Brain pericyte (primary cell): Measurements from ENCODE around the gene CCDC120.

ENCODE experiments used
- DNase-seq: peaks from one replicate; pipeline ENCODE4 v3.0.0-alpha.2; 2012; ENCODE audit warnings: low read depth, low spot score

CCDC120 gene, protein sequence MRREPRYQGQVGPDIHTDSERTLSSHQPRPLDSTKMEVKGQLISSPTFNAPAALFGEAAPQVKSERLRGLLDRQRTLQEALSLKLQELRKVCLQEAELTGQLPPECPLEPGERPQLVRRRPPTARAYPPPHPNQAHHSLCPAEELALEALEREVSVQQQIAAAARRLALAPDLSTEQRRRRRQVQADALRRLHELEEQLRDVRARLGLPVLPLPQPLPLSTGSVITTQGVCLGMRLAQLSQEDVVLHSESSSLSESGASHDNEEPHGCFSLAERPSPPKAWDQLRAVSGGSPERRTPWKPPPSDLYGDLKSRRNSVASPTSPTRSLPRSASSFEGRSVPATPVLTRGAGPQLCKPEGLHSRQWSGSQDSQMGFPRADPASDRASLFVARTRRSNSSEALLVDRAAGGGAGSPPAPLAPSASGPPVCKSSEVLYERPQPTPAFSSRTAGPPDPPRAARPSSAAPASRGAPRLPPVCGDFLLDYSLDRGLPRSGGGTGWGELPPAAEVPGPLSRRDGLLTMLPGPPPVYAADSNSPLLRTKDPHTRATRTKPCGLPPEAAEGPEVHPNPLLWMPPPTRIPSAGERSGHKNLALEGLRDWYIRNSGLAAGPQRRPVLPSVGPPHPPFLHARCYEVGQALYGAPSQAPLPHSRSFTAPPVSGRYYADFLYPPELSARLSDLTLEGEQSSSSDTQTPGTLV

DNA sequence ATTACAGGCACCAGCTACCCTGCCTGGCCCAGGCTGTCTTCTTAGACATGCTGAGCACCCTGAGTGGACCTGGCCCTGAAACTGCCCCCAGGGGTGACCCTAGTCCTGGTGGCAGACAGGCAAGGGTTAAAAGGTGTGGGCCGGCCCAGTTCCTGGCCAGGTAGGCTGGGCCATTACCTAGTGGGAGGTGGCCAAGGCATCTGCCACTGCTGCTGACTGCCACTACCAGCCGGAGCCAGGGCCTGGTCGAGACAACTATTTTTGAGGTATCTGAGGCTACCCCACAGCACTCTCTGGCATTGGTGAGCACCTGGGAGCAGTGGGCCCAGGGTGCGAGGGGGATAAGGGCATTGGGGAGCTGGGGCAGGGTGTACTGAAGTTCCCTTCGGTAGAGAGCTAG, at the start of gene CCDC120:
TSS of gene CCDC120 (plus strand) at position 206 of the 400 bp plus-strand sequence. CDS start 3,043 bp downstream, outside the sequence.
- no peak for DNase-seq

DNA sequence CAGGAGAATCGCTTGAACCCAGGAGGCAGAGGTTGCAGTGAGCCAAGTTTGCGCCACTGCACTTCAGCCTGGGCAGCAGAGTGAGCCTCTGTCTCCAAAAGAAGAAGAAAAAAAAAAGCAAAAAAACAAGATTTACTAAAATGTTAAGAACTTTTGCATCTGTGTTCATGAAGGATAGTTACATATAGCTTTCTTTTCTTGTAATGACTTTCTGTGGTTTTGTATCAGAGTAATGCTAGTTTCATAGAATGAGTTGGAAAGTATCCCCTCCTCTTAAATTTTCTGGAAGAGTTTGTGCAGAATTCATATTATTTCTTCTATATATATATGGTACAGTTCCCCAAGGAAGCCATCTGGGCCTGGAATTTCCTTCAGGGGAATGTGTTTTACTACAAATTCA, 39.7 kb upstream of the CCDC120 start:
- DNase-seq: no peak

DNA sequence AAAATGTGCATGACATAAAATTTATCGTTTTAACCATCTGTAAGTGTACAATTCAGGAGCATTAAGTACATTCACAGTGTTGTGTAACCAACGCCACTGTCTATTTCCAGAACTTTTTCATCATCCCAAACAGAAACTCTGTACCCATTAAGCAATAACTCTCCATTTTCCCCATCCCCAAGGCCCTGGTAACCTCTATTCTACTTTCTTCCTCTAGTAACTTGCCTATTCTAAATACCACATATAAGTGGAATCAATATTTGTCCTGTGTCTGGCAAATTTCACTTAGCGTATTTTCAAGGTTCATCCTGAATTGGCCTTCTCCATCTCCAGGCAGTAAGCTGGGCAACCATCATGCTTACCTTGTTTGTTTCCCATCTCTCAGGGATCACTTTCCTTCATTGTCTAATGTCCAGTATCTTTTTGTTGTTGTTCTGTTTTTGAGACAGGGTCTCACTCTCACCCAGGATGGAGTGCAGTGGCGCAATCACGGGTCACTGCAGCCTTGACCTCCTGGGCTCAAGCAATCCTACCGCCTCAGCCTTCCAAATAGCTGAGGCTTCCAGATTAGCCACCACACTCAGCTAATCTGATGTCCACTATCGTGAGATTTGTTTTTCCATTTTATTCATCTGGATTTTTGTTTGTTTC, 39.1 kb upstream of the CCDC120 start:
- DNase-seq: no peak

DNA sequence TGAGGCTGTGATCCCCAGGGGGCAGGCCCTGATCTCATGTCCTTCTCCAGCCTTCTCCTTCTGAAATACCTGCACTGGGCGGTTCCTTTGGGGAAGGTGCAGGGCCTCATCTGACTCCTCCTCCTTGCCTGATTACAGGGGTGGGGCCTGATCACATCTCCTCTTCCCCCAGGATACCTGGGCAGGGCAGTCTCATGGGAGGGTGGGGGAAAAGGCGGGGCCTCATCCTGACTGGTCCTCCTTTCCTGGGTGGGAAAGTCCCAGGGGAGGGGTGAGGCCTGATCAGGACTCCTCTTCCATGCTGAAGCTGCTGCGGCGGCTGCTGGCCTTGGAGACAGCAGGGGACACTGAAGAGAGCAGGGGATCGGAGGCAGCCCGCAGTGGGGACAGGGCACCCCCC, 28.9 kb upstream of the CCDC120 start:
- no peak for DNase-seq

DNA sequence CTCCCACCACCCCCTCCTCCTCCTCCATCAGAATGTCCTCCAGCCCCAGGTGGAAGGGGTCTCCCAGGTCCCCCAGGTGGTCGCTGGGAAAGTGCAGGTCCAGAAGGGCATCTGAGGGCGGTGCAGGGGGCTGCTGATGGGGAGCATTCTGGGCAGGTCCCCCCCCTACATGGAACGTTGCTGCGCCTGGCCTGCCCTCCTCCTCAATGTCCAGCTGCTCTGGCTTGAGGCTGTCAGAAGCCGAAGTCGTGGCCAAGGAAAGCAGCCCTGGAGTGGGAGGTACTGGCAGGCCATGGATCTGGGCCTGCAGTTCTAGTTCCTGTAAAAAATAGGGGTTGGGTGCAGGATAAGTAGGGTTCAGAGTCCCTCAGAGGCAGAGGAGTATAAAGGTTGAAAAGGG, 28.5 kb upstream of the CCDC120 start:
- DNase-seq: no peak

DNA sequence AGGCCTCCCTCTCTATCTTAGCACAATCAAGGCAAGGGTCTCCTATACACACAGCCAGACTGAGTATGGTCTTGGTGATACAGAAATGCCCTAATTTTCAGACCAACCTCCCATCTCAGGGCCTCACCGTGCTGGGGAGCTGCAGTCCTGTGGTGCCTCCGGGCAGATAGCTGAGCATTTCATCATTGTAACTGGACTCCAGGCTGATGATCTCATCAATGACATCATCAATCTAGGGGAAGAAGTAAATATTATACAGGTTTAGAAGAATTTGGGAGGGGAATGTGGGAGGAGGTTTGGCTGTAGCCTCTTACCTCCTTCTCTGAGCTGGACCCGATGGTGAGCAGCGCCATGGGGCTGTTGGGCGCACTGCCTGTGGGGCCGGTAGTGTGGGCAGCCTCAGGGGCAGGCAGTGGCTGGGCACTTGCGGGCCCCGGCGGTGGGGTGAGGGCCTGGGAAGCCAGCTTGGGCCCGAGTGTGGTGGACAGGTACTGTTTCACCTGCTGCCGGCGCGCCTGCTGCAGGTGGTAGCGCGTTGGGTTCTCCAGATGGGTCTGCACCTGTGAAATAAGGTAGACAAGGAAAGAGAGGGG, 20.8 kb upstream of the CCDC120 start:
- no peak for DNase-seq

DNA sequence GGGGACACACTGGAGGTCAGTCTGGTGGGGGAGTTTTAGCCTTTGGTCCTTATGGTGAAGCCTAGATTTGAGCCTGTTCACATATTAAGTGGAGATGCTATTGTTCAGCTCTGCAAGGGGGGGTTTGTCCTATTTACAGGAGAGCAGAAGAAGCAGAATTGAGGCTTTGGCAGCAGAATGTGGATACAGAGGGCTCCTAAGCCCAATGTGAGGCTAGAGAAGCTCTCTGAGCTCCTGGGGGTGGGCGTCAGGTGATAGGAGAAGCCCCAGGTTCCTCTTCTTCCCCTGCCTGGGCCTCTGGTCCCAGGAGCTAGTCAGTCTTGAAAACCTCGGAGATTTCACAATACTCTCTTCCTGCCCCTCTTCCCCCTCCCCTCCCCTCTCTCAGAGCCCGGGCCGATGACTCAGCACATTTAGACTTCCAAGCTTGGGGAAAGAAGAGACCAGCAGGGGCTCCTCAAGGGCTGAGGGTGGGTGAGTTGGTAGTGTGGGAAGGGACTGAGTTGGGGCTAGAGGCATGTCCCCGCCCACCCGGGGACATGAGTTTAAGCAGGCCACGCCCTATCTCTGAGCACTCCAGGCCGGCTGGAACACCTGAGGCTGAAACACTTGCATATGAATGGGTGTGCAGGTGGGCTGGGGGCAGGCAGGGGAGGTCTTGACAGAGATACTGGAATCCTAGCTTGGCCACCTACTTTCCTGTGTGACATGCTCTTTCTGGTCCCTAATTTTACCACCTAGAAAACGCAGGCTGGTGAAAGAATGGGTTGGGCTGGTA, 19.0 kb upstream of the CCDC120 start:
- peak; percentile 79 for DNase-seq

DNA sequence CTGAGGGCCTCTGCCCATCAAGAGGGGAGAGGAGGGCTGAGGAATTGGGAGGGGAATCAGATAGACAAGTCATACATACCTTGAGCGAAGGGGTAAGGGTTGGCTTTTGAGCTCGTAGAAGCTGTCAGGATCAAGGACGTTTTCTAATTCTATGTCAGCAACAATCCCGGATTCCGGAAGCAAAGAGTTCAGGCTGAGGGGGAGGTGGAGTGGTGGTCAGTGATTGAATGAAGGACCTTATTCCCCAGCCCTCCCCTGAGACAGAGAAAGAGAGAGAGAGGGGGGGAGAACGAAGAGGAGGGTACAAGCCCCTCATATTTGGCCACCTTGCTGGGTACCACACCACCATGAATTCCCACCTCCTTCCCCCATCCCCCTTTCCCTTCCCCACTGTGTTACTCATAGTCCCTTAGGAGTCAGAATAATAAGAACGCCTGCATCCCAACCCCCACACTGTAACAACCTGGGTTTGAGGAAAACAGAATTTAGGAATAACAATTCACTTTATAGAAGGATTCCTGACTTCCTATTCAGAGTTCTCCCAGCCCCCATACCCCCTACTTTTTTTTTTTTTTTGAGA, 18.3 kb upstream of the CCDC120 start:
- no peak for DNase-seq

DNA sequence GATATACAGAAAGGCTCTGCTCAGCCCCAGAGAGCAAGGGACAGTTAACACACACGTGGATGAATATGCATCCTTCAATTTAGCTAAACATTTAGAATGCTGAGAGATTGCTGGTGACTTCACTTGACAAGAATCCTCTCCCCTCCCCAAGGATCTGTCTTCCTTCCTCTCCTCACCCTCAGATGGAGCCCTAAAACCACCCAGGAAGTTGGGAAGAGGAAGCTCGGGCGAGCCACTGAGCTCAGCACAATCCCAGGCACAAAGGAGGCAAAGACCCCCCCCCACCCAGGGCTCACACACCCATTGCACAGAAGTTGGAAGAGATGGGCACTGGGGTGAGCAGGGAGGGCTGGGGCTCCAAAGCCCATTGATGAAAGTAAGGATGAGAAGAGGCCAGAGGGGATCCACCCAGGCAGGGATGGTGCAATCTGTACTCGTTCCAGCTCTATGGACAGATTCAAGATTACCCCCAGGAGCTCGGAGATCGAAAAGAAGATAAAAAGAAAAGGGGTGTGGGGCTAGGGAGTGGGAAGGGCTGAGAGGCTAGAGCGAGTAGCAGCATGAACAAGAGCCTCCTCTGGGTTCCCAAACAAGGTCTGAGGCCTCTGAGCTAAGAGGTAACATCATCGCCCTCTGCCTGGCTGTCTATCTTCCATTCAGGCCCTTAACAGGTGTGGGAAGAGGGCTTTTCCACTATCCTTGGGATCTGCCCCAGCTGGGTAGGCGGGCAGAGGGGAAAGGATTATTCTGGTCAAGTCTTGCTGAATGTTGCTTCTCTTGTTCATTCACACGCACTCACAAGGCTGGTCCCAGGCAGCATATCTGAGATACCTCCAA, 16.8 kb upstream of the CCDC120 start:
- no peak for DNase-seq

DNA sequence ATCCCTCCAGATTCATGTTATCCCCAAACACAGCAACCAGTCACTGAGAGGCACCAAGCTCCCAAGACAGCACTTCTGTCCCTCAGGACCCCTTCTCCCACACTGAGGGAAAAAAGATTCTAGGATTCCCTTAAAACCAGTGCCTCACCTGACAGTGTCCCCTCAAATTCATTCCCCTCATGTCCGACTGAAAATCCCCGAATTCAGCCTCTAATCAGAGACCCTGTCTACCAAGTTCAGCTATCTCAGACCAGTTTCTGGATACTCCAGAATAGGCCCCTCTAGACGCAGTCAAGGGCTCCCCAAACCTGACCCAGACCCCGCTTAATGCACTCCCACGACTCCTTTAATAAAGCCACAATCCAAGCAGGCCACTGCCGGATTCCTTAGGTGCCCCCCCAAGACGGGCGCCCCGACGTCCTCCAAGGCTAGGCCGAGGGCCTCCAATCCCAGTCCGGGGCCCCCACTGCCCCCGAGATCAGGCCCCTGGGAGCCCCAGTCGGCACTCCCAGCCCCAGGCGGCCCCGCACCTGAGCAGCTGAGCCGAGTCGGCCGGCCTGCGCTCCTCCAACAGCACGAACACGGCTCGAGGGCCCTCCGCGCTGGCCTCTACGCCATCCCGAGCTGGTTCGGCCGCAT, 16.1 kb upstream of the CCDC120 start:
- DNase-seq: no peak

DNA sequence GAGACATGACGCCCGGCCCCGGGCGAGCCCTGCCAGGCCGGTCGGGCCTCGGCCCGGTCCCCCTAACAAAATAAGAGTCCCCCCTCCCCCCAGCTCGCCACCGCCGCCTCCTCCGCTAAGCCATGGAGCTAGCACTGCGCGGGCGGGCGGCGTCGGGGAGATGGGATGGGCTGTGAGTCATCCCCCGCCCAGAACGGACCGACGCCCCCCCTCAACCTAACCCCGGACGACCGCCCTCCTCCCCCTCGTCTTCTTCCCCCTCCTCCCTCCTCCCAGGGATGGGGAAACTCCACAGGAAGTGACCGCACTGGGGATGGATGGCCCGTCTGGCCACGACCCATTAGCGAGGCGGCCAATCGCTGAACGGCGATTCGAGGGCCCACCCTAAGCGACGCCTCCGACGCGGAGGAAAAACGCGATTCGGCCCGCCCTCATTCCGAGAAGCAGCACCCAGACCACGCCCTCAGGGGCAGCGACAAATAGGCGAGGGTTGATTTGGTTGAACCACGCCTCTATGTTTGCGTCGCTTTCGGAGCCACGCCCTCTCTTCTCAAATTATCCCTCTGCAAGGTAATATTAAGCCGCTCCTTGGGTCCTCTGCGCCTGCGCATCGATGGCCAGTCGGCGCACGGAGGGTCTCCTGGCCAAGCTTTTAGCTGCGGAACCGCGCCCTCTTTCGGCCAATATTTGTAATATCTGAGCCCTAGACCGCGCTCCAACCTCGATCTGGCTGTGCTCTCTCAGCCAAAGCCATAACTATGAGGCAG, 15.4 kb upstream of the CCDC120 start, which contains the start of gene TFE3:
TSS of gene TFE3 (minus strand) at position 138 of the 767 bp plus-strand sequence. CDS start at position 7, 131 bp downstream.
- DNase-seq: peak; percentile 97

DNA sequence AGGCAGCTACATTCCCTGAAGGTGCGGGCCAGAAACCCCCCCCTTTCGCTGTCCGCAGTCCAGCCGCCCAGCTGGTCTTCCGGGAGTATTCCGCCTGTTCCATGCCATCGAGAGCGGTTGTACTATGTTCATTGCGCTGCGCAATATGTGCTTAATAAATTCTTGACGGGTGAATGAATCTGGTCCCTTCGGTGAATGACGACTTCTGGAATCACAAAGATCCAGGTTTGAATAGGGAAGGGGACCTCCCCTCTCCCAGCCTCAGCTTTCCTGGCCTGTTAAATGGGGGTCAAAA, 14.9 kb upstream of the CCDC120 start:
- no peak for DNase-seq

DNA sequence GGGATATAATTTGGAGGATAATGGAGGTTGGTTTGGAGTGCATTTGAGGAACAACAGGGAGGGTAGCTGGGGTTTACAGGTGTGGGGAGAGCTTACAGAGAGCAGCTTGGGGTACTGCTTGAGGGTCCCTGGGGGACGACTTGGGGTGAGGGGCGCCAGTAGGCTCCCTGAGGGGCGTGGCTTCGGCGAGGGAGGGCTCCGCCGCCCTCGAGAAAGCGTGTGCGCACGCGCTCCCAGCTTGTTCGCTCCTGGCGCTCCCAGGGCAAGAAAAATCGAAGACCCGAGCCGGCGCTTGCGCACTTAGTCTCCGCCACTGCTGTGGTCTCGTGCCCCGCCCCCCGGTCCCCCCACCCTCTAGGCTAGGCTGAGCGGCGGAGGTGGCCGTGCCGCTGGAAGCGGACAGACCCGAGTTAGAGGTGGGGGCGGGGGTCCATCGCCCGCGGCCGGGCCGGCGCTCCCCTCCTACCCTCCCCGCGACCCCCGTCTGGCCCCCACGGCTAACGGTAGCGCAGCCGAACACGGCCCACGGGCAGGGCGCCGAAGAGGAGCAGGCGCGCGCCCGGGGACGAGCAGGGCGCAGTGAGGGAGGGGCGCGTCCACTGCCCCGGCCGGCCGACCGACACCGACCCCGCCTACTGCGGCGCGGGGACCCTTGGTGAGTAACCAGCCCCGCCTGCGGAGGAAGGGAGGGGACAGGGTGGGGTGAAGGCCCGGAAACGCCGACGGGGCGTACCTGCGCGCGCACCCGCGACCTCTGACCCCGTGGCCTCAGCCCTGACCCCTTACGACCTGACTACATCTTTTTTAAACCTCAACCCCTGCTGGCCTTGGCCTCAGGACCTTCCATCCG, 5.4 kb upstream of the CCDC120 start:
- no peak for DNase-seq

DNA sequence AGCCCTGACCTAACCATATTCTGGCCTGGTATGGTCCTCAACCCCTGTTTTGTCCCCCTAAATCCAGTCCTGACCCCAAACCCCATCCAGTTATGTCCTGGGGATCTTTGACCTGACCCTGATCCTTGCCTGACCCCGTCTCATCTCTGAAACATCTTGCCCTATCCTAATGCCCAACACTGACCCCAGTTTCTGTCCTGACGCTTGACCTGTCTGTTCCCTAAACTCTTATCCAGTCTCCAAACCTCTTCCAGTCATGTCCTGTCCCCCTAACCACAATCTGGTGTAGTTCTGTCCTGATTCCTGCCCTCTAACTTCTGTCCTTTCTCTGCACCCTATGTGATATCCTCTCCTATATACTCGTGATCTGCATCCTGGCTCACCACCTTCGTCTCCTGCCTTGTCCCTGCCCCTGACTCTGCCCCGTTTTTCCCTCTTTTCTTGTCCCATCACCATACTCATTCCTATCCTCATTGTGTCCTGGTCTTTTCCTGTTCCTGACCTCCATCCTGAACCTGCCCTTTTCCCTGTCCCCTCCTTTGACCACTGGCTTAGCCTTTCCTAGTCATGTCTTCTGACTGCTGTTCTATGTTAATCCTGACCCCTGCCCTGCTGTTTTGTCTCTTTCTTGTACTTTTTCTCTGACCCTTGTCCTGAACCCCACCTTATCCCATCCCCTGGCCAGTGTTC, 4.6 kb upstream of the CCDC120 start:
- no peak for DNase-seq

DNA sequence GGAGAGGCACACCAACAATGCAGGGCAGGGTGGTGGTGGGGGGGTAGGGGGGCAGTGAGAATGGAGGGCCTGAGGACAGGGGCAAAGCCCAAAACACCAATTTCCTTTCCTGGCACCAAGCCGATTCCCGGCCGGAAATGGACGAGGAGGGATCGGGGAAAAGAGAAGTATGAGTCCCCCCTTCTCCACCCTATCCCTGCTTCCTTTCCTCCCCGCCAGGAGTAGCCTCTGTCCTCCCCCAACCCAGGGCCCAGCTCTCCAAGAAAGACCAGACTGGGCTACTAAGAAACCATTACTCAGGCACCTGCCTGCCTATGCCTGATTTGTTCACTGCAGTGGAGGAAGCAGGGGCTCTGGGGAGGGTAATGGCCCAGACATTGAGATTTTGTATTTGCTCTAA, 402 bp downstream of the CCDC120 start:
- DNase-seq: no peak

DNA sequence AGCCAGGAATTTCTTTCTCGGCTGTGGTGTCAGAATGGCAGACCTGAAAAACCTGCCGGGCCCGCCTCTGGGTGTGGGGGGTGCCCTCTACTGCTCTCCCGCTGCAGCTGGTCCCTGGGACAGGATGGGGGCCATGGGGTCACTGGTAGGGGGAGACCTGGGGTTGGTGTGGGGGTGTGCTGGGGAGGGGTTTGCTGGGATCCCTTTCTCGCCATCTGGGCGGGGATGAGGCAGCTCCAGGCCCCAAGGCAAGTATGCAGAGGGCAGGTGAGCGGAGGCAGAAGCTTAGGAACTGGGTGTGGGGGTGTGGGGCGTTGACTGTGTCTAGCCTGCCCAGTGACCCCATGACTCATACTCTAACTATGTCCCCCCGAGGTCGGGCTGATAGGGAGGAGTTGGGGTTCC, 884 bp downstream of the CCDC120 start:
- DNase-seq: no peak

DNA sequence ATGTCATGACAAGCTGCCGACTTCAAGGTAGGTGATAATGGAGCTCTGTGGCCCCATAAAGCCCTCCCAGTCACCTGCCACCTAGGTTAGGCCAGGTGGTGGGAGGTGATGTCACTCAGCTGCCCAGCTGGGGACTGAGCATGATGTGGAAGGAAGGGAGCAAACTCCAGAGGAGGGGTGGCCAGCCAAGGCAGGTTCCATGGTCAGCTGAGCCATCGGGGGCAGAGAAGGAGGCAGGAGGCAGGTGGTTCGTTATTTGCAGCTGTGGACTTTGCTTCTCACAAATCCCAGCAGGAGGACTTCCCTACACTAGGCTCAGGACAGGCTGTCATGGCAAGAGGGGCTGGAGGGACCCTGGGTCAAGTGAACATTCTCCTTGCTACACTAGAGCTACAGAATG, 2.1 kb downstream of the CCDC120 start:
- no peak for DNase-seq
